ENCODE measurements around the gene GFRA1. TPM values are rescaled to one million over a fixed set of nuclear protein-coding genes. Genes with fewer than 3 reads are reported as not detected.

The GFRA1 gene
- total and polyA plus RNA-seq, 2 of the 8 experiments (the other 6 are each of a cell fraction or from before 2014, with no cell fraction given) = 1.1 to 2.0 TPM

- TF ChIP-seq NRF1 (IDR thresholded peaks at IDR 0.05; ENCODE audit: low read depth, low read length) (no peak), BACH1 (IDR thresholded peaks at IDR 0.05; ENCODE audit: low read length) (no peak), BRCA1 (IDR thresholded peaks at IDR 0.05; ENCODE audit: low read depth, low read length) (no peak), TAF7 (optimal IDR thresholded peaks at IDR 0.05; ENCODE audit: borderline replicate concordance, low read depth, low read length) (no peak), BCL11A (IDR thresholded peaks at IDR 0.05; ENCODE audit: low read depth in 2 of 2, low read length in 2 of 2) (no peak), RXRA (IDR thresholded peaks at IDR 0.05; ENCODE audit: insufficient read depth, low read depth, low read length) (no peak), RBBP5 (IDR thresholded peaks at IDR 0.05; ENCODE audit: borderline replicate concordance, low read depth, low read length) (no peak)
Measured at GRCh38 chr10:116168745-116169144, 104.3 kb downstream of the GFRA1 start (continued).
